Measurements from ENCODE around the gene HMGA1.
"Not testable (repeated sequence)": the region's sequence is repeated elsewhere in the genome, so short reads cannot be mapped to it uniquely, and the experiment has no call there.

HMGA1 gene

DNA sequence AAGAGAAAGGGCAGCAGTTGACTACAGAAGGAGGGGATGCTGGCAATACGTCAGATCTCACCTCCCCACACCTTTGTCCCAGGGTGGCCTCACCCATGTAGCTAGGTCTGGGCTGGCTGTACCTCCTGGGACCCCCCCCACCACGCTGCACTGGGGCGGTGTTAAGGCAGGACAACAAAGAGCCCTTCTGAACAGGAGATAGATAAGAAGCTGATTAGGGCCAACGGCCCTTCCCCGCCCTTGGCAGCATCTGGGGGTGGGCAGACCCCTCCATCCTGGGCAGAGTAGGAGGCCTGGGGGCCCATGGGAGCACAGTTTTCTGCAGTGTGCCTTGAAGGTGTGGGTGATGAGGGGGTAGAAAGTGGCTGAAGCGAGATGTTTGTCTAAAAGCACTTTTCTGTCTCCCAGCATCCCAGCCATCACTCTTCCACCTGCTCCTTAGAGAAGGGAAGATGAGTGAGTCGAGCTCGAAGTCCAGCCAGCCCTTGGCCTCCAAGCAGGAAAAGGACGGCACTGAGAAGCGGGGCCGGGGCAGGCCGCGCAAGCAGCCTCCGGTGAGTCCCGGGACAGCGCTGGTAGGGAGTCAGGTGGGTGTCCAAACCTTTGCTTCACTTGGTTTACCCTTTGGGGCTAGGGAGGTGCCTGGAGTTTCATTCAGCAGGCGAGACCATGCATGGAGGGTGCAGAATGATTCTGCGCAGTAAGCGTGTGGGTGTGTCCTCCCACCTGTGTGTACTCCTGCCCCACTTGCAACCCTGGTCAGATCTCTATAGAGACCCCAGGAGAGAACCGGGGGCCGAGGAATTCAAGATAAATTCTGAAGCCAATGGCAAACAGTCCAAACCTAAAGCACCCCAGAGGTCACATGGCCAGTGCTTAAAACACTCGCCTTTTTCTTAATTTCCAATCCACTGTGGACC is 3.9 kb downstream of the HMGA1 start:
- DNase-seq: no peak

DNA sequence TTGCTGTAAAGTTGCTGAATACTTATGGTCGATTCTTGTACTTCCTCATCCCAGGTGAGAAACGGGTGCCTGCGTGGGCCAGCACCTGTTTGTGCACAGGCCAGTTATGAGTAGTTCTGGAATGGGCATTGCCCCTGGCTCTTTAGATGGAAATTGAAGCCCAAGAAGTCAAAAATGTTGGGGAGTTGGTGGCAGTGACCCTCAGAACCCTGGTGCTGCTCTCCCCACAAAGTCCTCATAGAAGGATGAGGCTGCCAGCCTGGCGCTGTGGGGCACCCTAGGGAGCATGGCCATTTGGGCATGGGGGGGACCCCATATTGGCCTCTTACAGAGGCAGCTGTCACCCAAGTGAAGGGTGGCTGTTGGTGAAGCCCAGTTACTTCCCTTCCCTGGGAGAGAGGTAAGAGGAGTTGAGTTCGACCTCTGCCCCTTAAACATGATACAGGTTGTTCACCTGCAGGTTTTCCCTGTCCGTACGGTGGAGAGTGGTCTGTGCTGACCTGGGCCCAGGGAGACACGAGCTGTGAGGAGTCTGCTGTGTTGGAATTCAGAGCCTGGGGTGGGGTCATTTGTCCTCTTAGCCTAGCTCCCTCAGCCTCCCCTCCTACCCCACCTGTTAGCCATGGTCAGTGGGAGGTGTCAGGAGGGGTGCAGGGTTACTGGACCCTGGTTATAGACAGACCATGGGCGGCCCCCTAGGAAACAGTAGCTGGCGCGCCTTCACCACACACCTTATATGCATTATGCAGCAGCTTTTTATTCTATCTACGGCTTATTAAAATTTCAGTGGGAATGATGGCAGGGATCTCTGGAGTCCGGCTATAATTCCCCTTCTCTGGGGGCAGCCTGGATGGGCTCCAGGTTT is 4.9 kb downstream of the HMGA1 start:
- DNase-seq: no peak

DNA sequence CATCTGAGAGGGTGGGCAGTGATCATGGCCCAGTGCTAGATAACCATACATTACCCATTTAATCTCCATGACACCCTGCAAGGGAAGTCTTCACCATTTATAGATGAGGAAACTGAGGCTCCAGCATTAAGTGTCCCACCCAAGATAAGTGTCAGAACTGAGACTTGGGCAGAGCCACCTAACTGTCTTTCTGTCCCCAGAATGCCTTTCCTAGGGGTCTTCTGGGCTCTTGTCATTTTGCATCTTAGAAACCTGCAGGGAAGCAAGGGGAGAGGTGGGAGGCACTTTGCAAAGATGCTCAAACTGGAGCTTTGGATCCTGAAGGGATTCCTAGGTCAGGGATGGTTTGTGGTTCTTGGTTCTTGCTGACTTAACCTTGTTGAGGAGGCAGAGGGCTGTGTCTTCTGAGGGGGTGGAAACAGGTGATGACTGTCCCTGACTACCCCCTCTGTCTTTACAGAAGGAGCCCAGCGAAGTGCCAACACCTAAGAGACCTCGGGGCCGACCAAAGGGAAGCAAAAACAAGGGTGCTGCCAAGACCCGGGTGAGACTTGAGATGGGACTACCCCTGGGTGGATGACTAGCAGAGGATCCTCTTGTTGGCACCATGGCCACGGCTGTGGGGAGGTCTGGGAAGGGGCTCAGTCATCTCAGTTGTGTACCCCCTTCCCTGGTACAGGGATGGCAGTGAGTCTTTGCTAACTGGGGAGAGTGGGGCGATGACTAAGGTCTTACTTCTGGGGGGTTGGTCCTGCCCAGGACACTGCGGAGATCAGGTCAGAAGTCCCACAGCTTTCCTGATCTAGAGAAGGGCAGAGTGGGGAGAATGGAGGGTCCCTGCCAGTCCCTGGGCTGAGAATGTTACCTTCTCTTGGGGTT is 5.8 kb downstream of the HMGA1 start:
- DNase-seq: no peak

GRCh38 chr6:34243131-34243771 is 6.6 kb downstream of the HMGA1 start:
- DNase-seq: no peak

DNA sequence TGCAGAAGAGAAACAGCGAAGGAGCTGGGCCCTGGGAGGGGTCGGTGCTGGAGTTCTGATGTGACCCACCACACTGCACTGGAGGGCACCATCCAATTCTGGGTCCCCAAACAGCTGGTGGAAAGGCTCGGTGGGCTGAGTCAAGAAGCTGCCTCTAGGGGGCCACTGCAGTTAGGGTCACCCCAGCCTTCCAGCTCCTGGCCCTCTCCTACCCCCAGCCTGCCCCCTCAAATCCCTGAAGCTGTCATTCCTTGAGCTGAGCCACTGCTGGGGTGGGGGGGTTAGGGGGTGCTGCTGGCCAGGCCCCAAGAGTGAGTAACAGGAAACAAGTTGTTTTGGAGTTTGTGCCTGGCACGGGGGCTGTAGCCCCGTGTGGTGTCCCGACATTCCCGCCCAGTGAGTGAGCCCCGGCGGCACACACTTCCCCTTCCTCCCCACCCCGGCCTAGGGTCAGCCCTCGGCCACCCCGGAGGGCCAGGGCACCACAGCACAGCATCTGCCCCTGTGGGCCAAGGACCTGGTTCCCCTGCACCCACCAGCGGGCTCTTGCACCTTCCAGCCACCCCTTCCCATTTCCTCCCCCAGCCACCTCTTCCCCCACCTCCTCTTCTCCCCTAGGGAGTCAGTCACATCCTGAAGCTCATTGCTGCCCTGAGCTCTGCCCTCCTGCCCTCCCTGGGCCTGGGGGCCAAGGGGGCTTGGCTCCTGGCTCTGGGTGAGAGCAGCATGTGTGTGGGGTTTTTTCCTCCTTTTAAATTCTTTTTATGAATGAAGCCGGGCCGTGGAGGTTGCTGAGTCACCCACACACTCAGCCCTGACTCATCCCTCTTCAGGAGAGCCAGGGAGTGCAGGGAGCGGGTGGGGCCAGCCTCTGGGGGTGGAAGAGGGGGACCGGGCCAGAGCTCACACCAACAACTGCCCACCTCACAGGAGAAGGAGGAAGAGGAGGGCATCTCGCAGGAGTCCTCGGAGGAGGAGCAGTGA is 7.5 kb downstream of the HMGA1 start:
- no peak for DNase-seq

- DNase-seq: not testable (repeated sequence)
Observed at GRCh38 chr6:34245032-34245760, 8.5 kb downstream of the HMGA1 start.

GRCh38 chr6:34245761-34246140 is 9.1 kb downstream of the HMGA1 start:
- not testable (repeated sequence) for DNase-seq

DNA sequence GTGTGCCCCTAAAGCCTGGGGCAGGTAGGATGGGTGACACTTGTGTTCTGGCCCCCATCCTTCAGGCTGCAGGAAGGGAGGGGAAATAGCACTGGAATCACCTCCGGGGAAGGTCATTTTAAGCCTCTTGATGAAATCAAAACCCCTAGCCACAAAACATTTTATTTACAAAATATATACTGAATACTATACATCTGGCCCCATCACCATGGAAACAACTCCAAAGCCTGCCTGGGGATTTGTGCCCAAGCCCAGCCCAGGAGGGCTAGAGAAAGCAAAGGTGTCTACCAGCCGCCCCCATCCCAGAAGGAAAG is 9.5 kb downstream of the HMGA1 start:
- no peak for DNase-seq

DNA sequence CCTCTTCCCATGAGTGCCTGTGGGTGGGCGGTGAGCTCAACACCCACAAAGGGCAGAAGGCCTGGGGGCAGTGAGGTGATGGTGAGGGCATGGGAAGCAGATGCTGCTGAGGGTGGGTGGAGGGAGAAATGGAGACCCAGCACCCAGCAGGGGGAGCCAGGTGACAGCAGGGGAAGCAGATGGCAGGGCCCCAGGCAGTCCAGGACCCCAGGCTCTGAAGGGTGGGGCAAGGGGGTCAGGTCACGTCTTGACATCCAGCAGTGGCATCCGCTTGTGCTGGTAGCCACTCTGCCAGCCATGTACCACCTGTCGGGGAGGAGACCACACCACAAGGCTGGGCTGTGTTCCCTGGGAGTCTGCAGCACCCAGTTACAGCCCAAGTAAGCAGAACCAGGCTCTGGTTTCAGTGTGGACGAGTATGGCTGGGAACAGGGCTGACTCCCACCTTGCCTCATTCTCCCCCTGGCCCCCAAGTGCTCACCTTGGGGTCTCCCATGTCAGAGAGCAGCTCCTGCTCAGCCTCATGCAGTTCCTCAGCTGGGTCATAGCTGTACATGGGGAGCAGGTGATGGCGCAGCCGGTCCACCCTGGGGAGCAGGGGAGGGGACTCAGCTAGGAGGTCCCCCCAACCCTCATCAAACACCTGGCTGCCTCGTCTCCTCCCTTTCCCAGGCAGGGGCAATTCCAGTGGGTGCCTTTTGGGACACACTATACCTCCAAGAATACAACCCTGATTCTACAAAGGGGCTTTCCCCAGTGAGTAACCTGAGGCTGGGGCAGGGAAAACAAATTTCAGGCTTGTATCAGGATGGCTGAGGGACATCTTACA is 10.1 kb downstream of the HMGA1 start:
- peak; percentile 29 for DNase-seq

DNA sequence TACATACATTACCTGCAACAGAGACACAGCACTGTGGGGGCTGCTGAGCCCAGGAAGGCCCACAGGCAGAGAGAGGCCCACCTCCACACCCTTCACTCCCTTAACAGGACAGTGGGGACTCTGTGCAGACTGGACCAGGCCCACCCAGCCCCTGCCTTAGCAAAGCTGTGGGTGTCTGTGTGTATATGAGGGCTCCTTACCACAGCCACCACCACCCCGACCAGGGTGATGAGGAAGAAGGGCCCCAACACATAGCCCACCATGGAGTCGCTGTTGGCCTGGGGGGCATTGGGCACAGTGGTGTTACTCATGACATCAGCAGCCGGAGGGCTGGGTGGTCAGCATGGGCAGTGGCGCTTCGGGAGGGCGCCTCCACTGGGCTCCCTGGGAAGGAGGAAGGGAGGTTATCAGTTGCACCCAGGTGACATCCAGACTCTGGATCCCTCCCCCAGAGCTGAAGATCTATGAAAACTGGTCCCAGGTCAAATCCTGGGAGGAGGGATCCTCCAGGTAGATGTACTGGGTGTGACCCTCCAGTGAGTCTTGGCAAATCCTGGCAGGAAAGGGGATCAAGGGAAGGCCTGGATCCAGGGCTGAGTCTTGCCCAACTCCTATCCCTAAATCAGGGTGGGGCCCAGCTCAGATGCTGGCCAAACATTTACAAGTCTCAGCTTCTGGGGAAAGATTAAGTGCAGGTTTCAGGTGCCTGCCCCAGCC is 11.0 kb downstream of the HMGA1 start:
- no peak for DNase-seq

DNA sequence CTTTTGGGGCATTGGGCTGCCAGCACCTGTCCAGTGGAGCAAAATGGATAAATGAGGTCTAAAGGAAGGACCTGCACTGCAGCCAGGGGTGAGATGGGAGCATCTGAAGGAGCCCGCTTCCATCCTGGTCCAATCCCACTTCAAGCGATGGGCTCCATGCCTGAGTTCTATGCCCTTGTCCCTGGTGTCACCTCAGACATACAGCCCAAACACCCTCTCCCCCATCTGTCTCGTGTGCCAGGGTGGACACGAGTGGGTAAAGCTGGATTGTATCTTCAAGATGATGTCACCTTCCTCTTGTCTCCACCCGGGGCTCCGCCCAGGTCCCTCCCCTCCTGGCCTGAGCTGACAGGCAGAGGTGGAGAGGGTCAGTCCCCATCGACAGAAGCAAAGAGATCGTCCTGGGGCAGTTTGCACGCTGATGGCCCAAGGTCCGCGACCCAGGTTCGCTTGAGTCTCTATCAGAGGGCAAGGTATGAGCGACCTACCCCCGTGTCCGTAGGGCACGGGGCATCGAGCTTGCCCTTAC is 11.6 kb downstream of the HMGA1 start:
- DNase-seq: peak; percentile 21

- peak; percentile 97 for DNase-seq
Observed at GRCh38 chr6:34248727-34249468, 12.2 kb downstream of the HMGA1 start, which contains the start of gene SMIM29. TSS of gene SMIM29 (minus strand) at chr6:34249006. CDS start at chr6:34247791, 1,215 bp downstream.

- DNase-seq: no peak
Observed at GRCh38 chr6:34249469-34250261, 13.0 kb downstream of the HMGA1 start.

DNA sequence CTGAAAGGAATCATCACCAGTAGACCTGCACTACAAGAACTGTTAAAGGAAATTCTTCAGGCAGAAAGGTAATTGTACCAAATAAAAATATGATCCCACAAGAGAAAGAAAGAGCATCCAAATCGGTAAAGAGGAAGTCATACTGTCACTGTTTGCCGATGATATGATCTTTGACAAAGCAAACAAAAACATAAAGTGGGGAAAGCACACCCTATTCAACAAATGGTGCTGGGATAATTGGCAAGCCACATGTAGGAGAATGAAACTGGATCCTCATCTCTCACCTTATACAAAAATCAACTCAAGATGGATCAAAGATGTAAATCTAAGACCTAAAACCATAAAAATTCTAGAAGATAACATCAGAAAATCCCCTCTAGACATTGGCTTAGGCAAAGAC is 15.7 kb downstream of the HMGA1 start:
- DNase-seq: not testable (repeated sequence)

DNA sequence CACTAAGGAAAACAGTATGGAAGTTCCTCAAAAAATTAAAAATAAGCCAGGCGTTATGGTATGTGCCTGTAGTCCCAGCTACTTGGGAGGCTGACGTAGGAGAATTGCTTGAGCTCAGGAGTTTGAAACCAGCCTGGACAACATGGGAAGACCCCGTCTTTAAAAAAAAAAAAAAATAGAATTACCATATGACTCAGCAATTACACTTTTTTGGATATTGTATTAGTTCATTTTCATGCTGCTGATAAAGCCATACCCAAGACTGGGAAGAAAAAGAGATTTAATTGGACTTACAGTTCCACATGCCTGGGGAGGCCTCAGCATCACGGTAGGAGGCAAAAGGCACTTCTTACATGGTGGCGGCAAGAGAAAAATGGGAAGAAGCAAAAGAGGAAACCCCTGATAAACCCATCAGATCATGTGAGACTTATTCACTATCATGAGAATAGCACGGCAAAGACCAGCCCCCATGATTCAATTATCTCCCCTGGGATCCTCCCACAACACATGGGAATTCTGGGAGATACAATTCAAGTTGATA is 22.9 kb downstream of the HMGA1 start:
- DNase-seq: no peak

DNA sequence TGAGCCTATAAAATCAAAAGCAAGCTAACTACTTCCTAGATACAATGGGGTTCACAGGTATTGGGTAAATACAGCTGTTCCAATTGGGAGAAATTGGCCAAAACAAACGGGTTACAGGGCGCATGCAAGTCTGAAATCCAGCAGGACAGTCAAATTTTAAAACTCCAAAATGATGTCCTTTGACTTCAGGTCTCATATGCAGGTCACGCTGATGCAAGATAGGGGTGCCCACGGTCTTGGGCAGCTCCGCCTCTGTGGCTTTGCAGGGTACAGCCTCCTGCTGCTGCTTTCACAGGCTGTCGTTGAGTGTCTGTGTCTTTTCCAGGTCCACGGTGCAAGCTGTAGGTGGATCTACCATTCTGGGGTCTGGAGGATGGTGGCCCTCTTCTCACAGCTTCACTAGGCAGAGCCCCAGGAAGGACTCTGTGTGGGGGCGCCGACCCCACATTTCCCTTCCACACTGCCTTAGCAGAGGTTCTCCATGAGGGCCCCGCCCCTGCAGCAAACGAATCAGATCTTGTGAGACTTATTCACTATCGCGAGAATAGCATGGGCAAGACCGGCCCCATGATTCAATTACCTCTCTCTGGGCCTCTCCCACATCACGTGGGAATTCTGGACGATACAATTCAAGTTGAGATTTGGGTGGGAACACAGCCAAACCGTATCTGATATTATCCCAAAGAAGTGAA is 24.0 kb downstream of the HMGA1 start:
- DNase-seq: no peak

Measured in effector CD8-positive, alpha-beta T cell (primary cell).